ENCODE measurements around the gene ST8SIA4.

Gene ST8SIA4

GRCh38 chr5:100779669-100780375 is 123.3 kb downstream of the ST8SIA4 start:
- DNase-seq, result no peak

- DNase-seq, result no peak
Measured at GRCh38 chr5:100777680-100778300, 125.3 kb downstream of the ST8SIA4 start.

- no peak for DNase-seq
Measured at GRCh38 chr5:100775533-100775855, 127.6 kb downstream of the ST8SIA4 start.

- DNase-seq, result no peak
Measured at GRCh38 chr5:100772548-100772947, 130.5 kb downstream of the ST8SIA4 start.

GRCh38 chr5:100772006-100772405 is 131.1 kb downstream of the ST8SIA4 start:
- DNase-seq, result no peak

- DNase-seq, result no peak
Measured at GRCh38 chr5:100771181-100771580, 131.9 kb downstream of the ST8SIA4 start.

GRCh38 chr5:100768221-100768620 is 134.9 kb downstream of the ST8SIA4 start:
- DNase-seq, result no peak

- no peak for DNase-seq
Measured at GRCh38 chr5:100762995-100763394, 140.1 kb downstream of the ST8SIA4 start.

GRCh38 chr5:100762108-100762507 is 141.0 kb downstream of the ST8SIA4 start:
- no peak for DNase-seq

- no peak for DNase-seq
Measured at GRCh38 chr5:100761192-100761591, 141.9 kb downstream of the ST8SIA4 start.

GRCh38 chr5:100760688-100761087 is 142.4 kb downstream of the ST8SIA4 start:
- DNase-seq, result no peak

- no peak for DNase-seq
Measured at GRCh38 chr5:100758780-100759179, 144.3 kb downstream of the ST8SIA4 start.

GRCh38 chr5:100758306-100758705 is 144.8 kb downstream of the ST8SIA4 start:
- no peak for DNase-seq

GRCh38 chr5:100757618-100758017 is 145.5 kb downstream of the ST8SIA4 start:
- no peak for DNase-seq
